ENCODE data around the gene FGD4. TPM values are rescaled to one million over a fixed set of nuclear protein-coding genes. Genes with fewer than 3 reads are reported as not detected.

FGD4 gene
- total RNA-seq, 2 donors from 2014 or later: 36.3 to 54.4 TPM

GRCh38 chr12:32533971-32534590 lies 134.7 kb downstream of the FGD4 start:
- TF ChIP-seq POLR2A (IDR thresholded peaks at IDR 0.05): peak in 2 of 3 donors; percentile 59 to 63
- peak in 1 of 7 experiments; percentile 9 for TF ChIP-seq CTCF (IDR thresholded peaks at IDR 0.05)
- Histone ChIP-seq H3K27me3 (no peaks in the 10 kb centered on the region), H3K4me1 (peaks cover 57% of the 10 kb centered on the region), H3K36me3 (replicated peaks in 1 of 2; ENCODE audit: insufficient read depth in 1 of 2, low read depth in 2 of 2) (no peaks in the 10 kb centered on the region), H3K27ac (peak overlapping the region; percentile 69 to 87 (median 76)), H3K9me3 (no peaks in the 10 kb centered on the region), H3K4me3 (no peak overlapping the region)
- DNase-seq (peak; percentile 66 to 85 (median 80)), ATAC-seq (peak; percentile 87)
- intact Hi-C loops (cut with DNase I): no loop called here
- 4 to 5% methylated on average over 6 of the region's 6 CpGs for WGBS, 2 donors

- Histone ChIP-seq H3K36me3 (replicated peaks in 1 of 2; ENCODE audit: insufficient read depth in 1 of 2, low read depth in 2 of 2) (no peaks in the 10 kb centered on the region), H3K4me3 (no peak overlapping the region), H3K27me3 (no peaks in the 10 kb centered on the region), H3K9me3 (no peaks in the 10 kb centered on the region), H3K4me1 (peaks cover 57% of the 10 kb centered on the region), H3K27ac (peak overlapping the region; percentile 69 to 87 (median 76))
- WGBS, 2 donors: 4 to 6% methylated on average over 1 of the region's 1 CpG
- DNase-seq (no peak), ATAC-seq (no peak)
- no peak for TF ChIP-seq POLR2A (IDR thresholded peaks at IDR 0.05)
- intact Hi-C loops (cut with DNase I): no loop called here
Observed at GRCh38 chr12:32534698-32535097, 135.3 kb downstream of the FGD4 start.

- Histone ChIP-seq H3K27me3 (no peaks in the 10 kb centered on the region), H3K27ac (peak overlapping the region; percentile 69 to 87 (median 76)), H3K9me3 (no peaks in the 10 kb centered on the region), H3K4me3 (peak overlapping the region in 1 of 2 donors; percentile 10), H3K36me3 (replicated peaks in 1 of 2; ENCODE audit: insufficient read depth in 1 of 2, low read depth in 2 of 2) (no peaks in the 10 kb centered on the region), H3K4me1 (peaks cover 57% of the 10 kb centered on the region)
- WGBS, 2 donors: 0% methylated on average over 5 to 6 of the region's 6 CpGs
- ATAC-seq: peak; percentile 85
- DNase-seq: peak; percentile 92 to 96 (median 94)
- intact Hi-C loops (cut with DNase I): no loop called here
- TF ChIP-seq CTCF (IDR thresholded peaks at IDR 0.05): no peak
- peak in 2 of 3 donors; percentile 43 to 51 for TF ChIP-seq POLR2A (IDR thresholded peaks at IDR 0.05)
Observed at GRCh38 chr12:32535288-32535999, 136.1 kb downstream of the FGD4 start.

GRCh38 chr12:32536000-32536345 lies 136.6 kb downstream of the FGD4 start:
- Histone ChIP-seq H3K27me3 (no peaks in the 10 kb centered on the region), H3K4me1 (peaks cover 57% of the 10 kb centered on the region), H3K9me3 (no peaks in the 10 kb centered on the region), H3K4me3 (no peak overlapping the region), H3K36me3 (replicated peaks in 1 of 2; ENCODE audit: insufficient read depth in 1 of 2, low read depth in 2 of 2) (no peaks in the 10 kb centered on the region), H3K27ac (peak overlapping the region in 3 of 4 donors; percentile 69 to 87 (median 75))
- WGBS, 2 donors: 11 to 28% methylated on average over 1 of the region's 1 CpG
- DNase-seq (no peak), ATAC-seq (no peak)
- intact Hi-C loops (cut with DNase I): no loop called here
- TF ChIP-seq POLR2A (IDR thresholded peaks at IDR 0.05) (no peak), CTCF (IDR thresholded peaks at IDR 0.05) (no peak)

- DNase-seq: no peak
- peak; percentile 77 for ATAC-seq
- Histone ChIP-seq H3K27me3 (no peaks in the 10 kb centered on the region), H3K9me3 (no peaks in the 10 kb centered on the region), H3K27ac (peak overlapping the region in 3 of 4 donors; percentile 32 to 64 (median 36)), H3K4me3 (no peak overlapping the region), H3K4me1 (peaks cover 56% of the 10 kb centered on the region), H3K36me3 (replicated peaks in 1 of 2; ENCODE audit: insufficient read depth in 1 of 2, low read depth in 2 of 2) (no peaks in the 10 kb centered on the region)
- intact Hi-C loops (cut with DNase I): loop anchor here (10.0 kb wide), 1 partner anchor 47 kb away; no protein-coding TSS in a partner anchor
- 8 to 10% methylated on average over 3 of the region's 3 CpGs for WGBS, 2 donors
- TF ChIP-seq CTCF (IDR thresholded peaks at IDR 0.05): no peak
- TF ChIP-seq POLR2A (IDR thresholded peaks at IDR 0.05): no peak
Observed at GRCh38 chr12:32541754-32542374, 142.5 kb downstream of the FGD4 start.

Measured in body of pancreas (tissue), 4 donors.